GM21526 (cell line): ENCODE results near the gene LSM14B.
"Not testable (repeated sequence)": the region's sequence is repeated elsewhere in the genome, so short reads cannot be mapped to it uniquely, and the experiment has no call there.

Source experiments
- ATAC-seq: cut with Tn5 transposase; IDR thresholded peaks from one replicate; pipeline ENCODE4 v1.9.1; 2021; ENCODE audit warnings: moderate library complexity; ENCODE audit not compliant: unreplicated experiment, low FRiP score

LSM14B gene

DNA sequence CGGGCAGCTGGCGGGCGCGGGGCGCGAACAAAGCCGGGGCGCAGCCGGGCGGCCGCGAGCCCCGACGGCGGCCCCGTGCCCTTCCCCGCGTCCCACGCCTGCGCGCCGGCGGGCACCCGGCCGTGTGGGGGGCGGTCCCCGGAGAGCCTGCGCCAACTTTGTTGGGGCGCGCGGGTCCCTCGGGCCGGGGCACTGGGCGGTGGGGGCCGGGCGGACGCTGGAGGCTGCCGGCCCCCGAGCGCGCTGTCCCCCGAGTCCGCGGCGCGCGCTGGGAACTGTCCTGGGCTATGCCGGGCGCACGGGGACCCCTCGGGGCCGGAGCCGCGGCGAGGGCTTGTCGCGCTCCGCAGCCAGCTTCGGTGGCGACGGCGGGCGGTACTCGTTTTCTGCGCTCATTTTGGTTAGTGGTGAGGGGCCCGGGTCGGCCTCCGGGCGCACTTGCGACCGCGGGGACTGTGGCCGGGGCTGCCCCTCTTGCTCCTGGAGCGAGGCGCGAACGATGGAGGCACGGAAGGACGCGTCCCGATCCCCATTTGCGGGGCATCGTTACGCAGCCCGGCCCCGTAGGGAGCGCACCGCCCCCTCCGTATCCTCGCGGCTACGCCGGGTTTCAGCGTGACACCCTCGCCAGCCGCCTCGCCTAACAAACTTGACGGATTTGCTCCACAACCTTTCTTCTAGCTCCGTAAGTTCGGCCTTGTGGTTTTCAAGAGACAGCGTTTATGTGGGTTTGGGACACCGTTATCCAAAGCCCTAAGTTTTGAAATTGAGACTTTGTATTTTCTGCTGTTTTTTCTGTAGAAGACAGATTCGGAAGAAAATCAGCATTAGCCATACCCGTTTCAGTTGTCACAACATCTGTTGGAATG, 21.9 kb downstream of the LSM14B start:
- peak; percentile 22 for ATAC-seq

DNA sequence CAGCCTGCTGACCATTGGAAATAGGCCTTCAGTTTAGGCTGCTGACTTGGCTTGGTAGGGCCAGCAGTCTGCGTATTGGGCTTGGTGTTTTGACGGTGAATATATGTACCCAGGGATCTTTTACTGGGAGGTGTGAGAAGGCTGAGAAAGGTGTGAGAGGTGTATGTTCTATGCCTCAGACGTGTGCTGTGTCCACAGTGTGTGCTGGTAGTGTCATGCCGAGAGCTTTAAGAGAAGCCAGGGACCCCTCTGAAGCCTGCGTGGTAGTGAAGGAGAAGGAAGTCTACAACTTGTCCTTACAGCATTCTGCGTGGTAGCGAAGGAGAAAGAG, 23.4 kb downstream of the LSM14B start:
- no peak for ATAC-seq

DNA sequence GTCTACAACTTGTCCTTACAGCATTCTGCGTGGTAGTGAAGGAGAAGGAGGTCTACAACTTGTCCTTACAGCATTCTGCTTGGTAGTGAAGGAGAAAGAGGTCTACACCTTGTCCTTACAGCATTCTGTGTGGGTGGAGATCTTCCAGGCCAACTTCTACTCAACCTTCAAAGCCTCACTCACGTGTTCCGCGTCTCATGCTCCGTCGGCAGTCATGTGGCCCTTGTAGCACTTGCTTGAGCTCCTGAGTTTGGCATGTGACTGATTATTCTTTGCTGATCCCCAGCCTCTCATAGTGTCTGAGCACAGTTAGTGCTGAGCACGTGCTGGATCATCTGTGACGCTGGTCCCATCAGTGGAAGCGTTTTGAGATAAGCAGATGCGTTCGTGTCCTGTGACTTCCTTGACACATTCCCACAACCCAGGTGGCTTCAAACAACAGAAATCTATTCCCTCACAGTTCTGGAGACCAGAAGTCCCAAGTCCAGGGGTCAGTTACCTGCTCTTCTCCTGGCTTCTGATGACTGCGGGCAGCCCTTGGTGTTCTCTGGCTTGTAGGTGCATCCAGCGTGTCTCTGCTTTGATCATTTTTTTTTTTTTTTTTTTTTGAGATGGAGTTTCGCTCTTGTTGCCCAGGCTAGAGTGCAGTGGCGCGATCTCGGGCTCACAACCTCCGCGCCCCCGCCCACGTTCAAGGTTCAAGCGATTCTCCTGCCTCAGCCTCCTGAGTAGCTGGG, 23.9 kb downstream of the LSM14B start:
- ATAC-seq, result no peak

DNA sequence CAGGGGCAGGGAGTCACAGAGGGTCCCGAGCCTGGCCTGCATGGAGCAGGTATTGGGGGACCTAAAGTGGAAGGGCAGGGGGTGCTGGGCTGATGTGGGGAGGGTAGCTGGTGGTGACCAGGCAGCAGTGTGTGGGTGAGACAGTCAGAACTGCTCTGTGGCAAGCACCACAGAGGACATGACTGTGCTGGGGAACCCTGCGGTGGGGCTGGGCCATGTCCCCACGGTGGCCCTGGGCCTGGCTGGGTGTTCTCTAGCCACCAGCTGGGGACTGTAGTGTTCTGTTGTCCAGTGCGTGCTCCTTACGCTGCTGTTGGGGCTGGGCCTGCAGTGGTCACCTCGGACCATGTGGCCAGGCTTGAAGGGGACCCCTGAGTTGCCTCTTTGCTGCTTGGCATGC, 24.9 kb downstream of the LSM14B start:
- no peak for ATAC-seq

DNA sequence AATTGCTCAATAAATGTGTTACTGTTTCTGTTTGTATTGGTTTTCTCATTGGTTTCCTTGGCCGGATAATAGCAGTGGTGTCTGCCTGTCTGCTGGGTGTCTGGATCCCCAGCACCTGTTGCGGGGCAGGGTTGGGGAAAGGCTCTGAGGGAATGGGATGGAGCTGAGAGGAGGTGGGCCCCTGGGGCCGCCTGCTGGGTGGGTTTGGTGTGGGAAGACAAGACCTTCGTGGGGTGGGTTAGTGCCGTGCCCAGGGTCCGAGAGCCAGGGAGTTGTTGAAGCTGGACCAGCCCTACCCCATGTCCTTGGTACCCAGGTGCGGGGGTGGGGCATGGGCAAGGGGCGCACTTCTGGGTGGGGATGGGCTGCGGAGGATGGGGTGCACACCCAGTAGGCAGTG, 25.3 kb downstream of the LSM14B start:
- ATAC-seq, result no peak

DNA sequence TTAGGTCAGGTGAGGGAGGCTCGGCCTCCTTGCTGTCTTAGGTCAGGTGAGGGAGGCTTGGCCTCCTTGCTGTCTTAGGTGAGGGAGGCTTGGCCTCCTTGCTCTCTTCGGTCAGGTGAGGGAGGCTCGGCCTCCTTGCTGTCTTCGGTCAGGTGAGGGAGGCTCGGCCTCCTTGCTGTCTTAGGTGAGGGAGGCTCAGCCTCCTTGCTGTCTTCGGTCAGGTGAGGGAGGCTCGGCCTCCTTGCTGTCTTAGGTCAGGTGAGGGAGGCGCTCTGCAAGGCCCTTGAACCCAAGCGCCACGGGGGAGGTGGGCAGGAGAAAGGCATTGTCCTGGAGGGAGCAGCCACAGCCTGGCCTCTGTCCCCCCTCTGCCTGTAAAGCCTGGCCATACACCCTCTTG, 26.1 kb downstream of the LSM14B start:
- ATAC-seq, result not testable (repeated sequence)

DNA sequence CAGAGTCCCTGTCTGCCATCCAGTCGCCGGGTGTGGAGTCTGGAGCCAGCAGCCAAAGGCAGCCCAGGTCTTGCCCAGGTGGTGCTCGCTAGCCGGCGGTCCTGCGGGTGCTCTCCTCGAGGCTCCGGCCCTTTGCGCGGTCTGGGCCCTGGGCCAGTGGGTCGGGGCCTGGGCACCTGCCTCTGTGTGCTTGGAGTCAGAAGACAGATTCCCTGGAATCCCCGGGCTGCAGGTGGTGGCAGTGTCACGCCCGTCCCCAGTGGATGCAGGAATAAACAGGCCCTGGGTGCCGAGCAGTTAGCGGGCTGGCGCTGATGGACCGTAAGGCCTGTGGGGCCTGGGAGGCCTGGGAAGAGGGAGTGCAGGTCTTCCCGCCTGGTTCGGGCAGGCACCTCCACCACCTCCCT, 26.6 kb downstream of the LSM14B start:
- ATAC-seq, result no peak

DNA sequence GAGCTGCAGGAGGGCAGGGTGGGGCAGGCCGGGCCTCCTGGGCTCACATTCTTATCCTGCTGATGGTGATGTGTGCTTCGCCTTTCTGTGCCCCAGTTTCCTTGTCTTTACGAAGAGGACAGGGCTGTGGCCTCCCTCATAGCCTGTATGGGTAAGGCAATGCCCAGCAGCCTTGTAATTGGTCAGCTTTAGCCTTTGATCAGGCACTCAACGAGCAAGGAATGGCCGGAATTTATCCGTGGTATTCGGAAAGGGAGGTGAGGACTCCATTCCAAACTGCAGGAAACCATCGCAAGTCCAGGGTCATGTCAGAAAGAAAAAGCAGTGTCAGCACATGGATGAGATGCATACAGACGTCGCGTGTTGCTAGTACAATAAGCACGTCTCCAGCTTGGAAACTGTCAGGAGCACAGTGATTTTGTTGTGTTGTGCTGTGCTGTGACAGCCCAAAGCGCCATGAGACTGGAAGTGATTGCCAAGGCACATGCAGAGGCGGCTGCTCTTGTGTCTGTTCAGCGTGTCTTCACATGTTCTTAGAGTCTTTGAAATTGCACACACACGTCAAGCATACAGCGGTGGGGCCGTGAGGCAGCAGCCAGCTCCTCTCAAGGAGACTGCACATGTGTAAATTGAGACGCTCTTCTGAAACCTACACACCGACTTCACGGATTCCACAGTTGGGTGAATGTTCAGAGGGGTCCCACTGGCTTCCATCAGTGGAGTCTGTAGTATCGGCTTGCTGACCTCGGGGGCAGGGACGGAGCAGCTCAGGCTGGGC, 27.4 kb downstream of the LSM14B start:
- ATAC-seq, result no peak

DNA sequence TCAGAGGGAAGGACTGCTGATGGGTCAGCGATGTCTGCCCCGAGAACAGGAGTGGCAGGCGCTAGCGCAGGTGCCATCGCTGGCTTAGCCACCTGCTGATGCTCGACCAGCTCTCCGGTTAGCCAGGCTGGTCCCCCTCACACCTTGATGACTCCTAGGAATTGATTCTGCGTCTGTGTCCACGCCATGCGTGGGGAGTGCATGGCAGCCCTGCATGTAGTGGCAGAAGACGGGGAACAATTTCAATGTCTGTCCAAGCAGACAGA, 28.0 kb downstream of the LSM14B start:
- no peak for ATAC-seq

DNA sequence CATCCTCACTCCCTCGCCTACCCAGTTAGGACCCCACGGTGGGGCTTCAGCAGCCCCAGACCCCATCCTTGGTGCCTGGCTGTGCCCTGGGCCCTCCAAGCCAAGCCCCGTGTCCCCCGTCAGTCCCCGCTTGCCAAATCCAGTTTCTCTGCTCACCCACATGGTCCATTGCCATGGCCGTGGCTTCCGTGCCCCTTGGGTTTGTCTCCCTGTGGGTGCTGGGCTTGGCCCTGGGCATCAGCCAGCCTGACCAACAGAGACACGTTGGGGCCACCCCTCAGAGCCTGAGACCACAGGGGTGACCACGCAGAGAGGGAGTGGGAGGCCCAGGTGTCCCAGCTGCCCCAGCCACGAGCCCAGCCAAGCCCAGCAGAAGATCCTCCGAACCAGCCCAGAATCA, 28.9 kb downstream of the LSM14B start:
- no peak for ATAC-seq

DNA sequence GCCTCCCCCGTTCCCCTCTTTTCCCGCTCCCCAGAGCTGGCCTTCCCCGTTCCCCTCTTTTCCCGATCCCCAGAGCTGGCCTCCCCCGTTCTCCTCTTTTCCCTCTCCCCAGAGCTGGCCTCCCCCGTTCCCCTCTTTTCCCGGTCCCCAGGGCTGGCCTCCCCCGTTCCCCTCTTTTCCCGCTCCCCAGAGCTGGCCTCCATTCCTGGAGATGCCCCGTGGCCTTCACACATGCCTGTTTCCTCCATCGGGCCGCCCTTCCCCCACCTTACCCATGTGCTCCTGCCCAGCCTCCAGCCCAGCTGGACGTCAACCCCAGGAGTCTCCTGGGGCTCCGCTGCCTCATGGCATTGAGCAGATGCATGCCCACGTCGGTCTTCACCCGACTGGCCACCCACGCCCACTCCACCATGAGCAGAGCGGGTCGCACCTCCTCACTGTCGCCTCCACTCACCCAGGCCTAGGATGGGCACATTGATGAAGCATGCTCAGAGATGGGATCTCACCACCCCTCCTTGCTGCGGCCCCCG, 29.6 kb downstream of the LSM14B start:
- no peak for ATAC-seq

DNA sequence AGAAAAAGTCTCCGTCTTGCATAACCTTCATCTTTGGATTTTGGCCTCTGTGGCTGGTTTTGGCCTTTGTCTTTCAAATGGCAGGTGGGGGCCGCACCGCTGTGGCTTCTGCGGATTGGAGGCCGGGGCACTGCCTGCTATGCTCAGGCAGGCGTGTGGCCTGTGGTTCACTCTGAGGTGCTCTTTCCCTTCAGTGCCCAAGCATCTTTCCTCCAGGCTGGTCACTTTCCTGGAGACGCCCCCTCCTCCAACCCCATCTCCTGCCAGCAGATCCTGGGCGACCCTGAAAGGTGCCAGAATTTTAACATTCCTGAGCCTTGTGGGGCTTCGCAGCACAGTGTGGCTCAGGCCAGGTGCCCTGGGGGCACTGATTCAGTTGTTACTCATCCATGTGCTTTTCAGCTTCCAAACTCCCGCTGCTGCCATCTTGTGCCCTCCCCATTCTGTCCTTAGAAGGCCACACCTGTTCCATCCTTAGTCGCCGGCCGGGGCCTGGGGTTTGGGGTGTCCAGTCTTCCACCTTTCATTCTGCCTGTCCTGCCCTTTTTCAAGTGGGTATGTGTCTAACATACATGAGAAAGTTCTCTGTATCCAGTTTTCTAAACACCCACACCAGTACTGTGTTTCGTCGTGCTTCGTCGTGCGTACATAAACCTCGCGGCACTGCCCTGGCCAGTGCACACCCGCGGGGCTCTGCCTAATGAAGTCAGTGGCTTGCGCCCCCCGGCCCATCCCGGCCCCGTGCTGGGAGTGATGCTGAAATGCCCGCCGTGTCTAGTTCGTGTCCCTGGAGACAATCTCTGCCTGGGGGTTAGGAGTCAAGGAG, 33.4 kb downstream of the LSM14B start:
- no peak for ATAC-seq

DNA sequence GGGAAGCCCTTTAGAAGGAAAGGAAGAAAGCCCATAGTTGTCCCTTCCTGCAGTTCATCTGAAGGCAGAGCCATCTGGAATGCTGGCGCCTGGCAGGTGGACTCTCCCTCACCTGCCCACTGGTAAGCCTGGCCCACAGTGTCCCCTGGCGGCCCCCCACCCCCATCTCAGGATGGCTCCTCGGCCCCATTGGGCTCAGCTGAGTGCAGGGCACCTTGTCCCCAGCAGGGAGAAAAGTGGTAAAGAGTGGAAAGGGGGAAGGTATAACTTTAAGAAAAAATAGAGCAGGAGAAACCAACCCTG, 33.9 kb downstream of the LSM14B start:
- no peak for ATAC-seq

DNA sequence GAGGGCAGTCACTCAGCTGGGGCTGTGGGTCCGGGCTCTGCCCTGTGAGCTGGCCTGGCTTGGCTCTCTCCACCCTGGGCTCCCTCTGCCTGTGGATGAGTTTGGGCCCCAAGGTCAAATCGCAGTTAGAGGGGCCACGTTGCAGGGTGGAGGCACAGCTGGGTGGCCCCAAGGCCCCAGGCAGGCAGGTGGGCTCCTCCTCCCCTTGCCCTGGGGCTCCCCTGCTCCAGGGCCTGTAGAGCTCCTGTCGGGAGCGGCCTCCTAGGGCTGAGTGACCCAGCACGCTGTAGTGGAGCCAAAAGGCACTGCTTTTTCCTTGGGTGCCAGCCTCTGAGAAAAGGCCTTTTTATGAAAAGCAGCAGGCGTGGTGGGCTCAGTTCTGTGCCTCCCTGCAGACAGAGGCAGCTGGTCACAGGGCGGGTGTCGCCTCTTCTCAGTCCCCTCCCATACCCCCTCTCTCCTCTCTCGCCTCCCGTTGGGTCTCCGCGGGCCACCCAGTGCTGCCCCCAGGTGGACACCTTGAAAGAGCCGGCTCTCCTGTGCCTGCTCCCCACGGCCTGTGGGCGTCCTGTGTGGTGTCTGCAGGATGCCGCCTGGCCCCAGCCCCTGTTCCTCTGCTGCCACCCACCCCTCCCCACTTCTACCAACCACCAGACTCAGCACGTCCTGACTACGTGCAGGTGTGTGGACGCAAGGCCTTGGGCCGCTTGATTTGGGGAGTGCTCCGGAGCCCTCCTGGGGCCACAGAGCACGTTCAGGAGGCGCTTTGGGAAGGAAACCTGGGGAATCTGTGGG, 34.5 kb downstream of the LSM14B start:
- no peak for ATAC-seq

DNA sequence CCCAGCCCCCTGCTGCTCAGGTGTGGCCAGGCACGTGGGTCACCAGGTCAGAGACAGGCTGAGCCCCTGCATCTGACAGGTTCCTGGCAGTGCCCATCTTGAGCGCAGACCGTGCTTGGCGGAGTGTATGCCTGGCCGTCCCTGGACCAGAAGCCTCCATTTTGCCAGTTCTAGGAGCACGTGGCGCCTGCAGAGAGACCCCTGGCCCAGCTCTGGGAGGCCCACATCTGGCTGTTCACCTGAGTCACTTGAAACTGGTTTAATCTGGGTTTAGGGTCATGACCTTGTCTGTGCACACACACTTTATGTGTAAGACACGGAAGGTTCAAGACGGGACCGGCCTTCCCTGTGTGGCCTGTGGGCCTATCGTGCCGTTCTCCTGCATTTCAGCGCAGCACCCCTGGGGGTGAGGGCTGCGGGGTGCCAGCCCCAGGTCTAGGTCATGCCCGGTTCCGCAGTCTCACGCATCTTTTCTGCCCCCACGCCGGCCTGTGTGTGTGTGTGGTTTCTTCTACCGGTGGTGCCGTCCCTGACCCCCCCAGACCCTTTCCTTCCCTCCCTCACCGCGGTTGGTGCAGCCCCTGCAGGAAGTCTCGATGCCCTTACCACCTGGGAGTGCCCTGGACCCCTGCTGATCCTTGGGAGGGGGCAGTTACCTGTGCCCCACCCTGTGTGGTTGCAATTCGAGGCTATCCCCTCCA, 35.3 kb downstream of the LSM14B start:
- no peak for ATAC-seq

DNA sequence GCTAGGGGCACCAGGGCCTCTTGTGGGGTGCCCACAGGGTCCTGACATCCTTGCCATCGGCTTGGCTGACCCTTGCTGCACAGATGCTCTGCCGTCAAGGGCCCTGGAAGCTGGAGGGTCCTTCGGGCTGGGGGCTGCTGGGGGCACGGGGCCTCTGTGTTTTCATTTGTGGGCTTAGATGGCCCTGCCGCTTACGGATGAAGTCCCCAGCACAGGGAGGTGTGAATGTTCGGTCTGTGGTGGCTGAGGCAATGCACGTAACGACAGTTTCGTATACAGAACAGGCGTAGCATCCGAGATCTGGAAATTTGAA, 35.8 kb downstream of the LSM14B start:
- no peak for ATAC-seq

DNA sequence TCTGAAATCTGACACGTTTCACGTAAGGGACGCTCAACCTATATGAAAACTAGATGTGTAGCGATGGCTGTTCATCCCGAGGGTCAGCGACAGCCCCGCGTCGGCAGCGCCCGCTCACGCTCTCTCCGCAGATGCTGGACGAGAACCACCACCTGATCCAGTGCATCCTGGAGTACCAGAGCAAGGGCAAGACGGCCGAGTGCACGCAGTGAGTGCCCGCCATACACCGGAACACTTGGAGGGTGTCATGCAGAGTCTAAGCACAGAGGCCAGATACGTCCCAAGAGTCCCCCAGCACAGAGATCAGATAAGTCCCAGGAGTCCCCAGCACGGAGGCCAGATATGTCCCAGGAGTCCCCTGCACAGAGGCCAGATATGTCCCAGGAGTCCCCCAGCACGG, 36.3 kb downstream of the LSM14B start:
- no peak for ATAC-seq

DNA sequence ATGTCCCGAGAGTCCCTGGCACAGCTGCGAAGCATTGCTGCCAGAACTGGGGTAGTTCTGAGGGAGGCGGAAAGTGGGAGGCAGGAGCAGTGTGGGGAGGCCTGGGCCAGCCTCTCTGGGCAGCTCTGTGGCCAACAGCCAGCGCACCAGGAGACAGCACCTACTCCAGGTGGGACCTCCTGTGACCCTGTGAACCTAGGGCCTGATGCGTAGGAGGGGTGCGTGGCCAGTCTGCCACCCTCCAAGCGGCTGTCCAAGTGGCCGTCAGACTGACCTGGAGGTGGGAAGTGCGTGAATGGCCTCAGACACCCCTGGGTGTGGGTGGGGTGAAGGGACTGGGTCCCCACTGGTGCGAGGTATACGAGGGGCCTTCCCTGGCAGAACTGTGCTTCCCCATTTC, 36.8 kb downstream of the LSM14B start:
- no peak for ATAC-seq

DNA sequence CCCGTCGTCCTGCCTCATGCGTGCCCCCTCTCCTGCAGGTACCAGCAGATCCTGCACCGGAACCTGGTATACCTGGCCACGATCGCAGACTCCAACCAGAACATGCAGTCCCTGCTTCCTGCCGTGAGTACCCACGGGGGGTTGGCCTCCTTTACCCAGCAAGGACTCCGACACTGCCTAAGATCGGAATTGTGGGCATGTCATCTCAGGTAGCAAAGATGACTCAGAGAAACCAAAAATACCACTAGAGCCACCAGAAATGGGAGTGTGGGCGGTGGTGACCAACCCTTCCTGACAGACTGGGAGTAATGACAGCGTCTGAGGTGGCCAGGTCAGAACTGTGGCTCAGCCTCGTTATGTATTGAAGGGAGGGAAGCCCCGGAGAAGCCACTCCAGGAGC, 37.6 kb downstream of the LSM14B start:
- no peak for ATAC-seq

DNA sequence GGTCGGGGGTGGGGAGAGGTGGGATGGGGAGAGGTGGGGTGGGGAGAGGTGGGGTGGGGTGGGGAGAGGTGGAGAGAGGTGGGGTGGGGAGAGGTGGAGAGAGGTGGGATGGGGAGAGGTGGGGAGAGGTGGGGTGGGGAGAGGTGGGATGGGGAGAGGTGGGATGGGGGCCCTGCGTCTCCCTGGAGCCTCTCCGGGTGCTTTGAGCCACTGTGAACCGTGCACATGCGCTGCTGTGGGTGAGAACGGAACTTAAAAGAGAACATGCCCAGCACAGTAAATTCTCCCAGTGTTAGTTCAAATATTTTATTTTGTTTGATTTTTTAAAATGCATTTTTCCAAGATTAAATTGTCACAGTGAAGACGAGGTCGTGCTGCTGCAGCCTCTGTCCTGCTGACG, 38.0 kb downstream of the LSM14B start:
- ATAC-seq, result no peak
